ENCODE results near the gene CYBC1. TPM values are rescaled to one million over a fixed set of nuclear protein-coding genes. Genes with fewer than 3 reads are reported as not detected.
"Not testable (repeated sequence)": the region's sequence is repeated elsewhere in the genome, so short reads cannot be mapped to it uniquely, and the experiment has no call there.

The CYBC1 gene
- total RNA-seq, 3 donors from 2014 or later (not counting 1 experiment from before 2014, with no cell fraction given) = 168 to 219 (median 192) TPM

DNA sequence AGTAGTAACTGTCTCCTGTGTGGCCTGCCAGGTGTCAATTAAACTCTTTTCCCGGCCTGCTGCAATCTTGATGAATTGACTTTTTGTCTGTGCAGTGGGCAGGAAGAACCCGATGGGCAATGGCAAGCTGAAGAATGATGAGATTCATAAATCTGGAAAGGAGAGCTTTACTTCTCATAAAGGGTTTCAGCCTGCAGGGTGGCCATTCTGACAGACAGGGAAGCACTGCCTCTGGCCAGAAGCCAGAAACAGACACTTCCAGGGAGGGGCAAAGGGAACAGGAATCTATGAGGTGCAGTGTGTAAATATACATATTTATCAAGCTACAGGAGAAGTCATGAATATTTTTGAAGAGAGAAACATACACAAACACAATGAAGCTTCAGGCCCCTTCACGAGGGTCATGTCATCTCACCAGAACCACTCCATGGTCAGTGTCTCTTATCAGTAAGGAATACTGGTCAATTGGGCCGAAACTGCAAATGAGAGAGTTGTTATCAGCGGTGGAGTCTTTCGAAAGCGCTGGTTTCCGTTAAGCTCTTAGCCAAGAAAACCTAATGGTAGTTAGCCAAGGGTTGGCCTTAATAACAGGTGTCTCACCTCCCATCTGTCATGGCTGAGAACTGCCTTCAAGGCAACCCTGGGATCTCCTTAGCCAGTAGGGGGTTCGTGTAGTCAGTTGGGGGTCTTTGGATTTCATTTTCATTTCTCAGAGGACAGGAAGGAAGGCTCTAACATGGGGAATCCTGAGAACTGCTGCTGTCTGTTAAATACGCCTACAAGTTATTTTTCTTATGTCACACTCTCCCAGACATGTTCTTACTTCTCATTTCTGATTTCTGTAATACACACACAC lies 6.7 kb upstream of the CYBC1 start:
- intact Hi-C loops (cut with micrococcal nuclease) = no loop called here
- no peaks in the 10 kb centered on the region for H3K9me3 Mint-ChIP-seq
- H3K27me3 Mint-ChIP-seq (ENCODE audit: low read depth in 2 of 2) = no peaks in the 10 kb centered on the region
- ATAC-seq = no peak
- peak overlapping the region; percentile 96 for H3K4me3 Mint-ChIP-seq
- TF ChIP-seq, protein P1, sequence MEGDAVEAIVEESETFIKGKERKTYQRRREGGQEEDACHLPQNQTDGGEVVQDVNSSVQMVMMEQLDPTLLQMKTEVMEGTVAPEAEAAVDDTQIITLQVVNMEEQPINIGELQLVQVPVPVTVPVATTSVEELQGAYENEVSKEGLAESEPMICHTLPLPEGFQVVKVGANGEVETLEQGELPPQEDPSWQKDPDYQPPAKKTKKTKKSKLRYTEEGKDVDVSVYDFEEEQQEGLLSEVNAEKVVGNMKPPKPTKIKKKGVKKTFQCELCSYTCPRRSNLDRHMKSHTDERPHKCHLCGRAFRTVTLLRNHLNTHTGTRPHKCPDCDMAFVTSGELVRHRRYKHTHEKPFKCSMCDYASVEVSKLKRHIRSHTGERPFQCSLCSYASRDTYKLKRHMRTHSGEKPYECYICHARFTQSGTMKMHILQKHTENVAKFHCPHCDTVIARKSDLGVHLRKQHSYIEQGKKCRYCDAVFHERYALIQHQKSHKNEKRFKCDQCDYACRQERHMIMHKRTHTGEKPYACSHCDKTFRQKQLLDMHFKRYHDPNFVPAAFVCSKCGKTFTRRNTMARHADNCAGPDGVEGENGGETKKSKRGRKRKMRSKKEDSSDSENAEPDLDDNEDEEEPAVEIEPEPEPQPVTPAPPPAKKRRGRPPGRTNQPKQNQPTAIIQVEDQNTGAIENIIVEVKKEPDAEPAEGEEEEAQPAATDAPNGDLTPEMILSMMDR (IDR thresholded peaks at IDR 0.05) = no peak
- H3K9me3 ChIP-seq (ENCODE audit: control insufficient read depth, insufficient read depth, low read length) = no peaks in the 10 kb centered on the region
- 78% methylated on average over 9 of the region's 10 CpGs for WGBS (ENCODE audit: insufficient coverage)
- peak in 1 of 2 donors; percentile 39 for DNase-seq
- no peaks in the 10 kb centered on the region for H3K27me3 ChIP-seq (ENCODE audit: control insufficient read depth, insufficient read depth, low read length)
- H3K27ac Mint-ChIP-seq = peak overlapping the region; percentile 97 to 99
- peaks cover 29 to 30% of the 10 kb centered on the region in 2 donors for H3K4me1 Mint-ChIP-seq
- H3K27ac ChIP-seq (ENCODE audit: low read length) = peak overlapping the region; percentile 97
- H3K4me1 ChIP-seq (ENCODE audit: control insufficient read depth, insufficient read depth, low read length) = peaks cover 18% of the 10 kb centered on the region
- H3K4me3 ChIP-seq (ENCODE audit: low read length) = peak overlapping the region; percentile 61
- no peaks in the 10 kb centered on the region for H3K36me3 Mint-ChIP-seq
- H3K36me3 ChIP-seq (ENCODE audit: control insufficient read depth, insufficient read depth, low read length) = peaks cover 17% of the 10 kb centered on the region

DNA sequence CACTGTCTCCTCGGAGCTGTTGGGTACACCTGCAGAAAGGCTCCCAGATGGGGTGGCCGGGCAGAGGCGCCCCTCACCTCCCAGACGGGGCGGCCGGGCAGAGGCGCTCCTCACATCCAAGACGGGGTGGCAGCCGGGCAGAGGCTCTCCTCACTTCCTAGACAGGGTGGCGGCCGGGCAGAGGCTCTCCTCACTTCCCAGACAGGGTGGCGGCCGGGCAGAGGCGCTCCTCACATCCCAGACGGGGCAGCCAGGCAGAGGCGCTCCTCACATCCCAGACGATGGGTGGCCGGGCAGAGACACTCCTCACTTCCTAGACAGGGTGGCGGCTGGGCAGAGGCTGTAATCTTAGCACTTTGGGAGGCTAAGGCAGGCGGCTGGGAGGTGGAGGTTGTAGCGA lies 3.2 kb upstream of the CYBC1 start:
- H3K27me3 Mint-ChIP-seq (ENCODE audit: low read depth in 2 of 2); H3K9me3 Mint-ChIP-seq; H3K36me3 Mint-ChIP-seq; H3K27me3 ChIP-seq (ENCODE audit: control insufficient read depth, insufficient read depth, low read length); ATAC-seq; H3K4me3 ChIP-seq (ENCODE audit: low read length); intact Hi-C loops (cut with micrococcal nuclease); H3K4me3 Mint-ChIP-seq; H3K9me3 ChIP-seq (ENCODE audit: control insufficient read depth, insufficient read depth, low read length); H3K27ac ChIP-seq (ENCODE audit: low read length); H3K36me3 ChIP-seq (ENCODE audit: control insufficient read depth, insufficient read depth, low read length); H3K27ac Mint-ChIP-seq; DNase-seq: not testable (repeated sequence)
- peaks cover 27% of the 10 kb centered on the region for H3K4me1 ChIP-seq (ENCODE audit: control insufficient read depth, insufficient read depth, low read length)
- peaks cover 32 to 37% of the 10 kb centered on the region in 2 donors for H3K4me1 Mint-ChIP-seq
- WGBS (ENCODE audit: insufficient coverage) = 95% methylated on average over 21 of the region's 21 CpGs

DNA sequence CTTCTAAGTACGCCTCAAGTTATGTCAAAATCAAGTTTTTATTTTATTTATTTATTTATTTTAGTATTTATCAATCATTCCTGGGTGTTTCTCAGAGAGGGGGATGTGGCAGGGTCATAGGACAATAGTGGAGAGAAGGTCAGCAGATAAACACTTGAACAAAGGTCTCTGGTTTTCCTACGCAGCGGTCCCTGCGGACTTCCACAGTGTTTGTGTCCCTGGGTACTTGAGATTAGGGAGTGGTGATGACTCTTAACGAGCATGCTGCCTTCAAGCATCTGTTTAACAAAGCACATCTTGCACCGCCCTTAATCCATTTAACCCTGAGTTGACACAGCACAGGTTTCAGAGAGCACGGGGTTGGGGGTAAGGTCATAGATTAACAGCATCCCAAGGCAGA lies 2.6 kb upstream of the CYBC1 start:
- peaks cover 32 to 37% of the 10 kb centered on the region in 2 donors for H3K4me1 Mint-ChIP-seq
- 100% methylated on average over 5 of the region's 7 CpGs for WGBS (ENCODE audit: insufficient coverage)
- H3K4me3 Mint-ChIP-seq; intact Hi-C loops (cut with micrococcal nuclease); ATAC-seq; H3K9me3 ChIP-seq (ENCODE audit: control insufficient read depth, insufficient read depth, low read length); H3K36me3 Mint-ChIP-seq; DNase-seq; H3K27ac ChIP-seq (ENCODE audit: low read length); H3K4me3 ChIP-seq (ENCODE audit: low read length); H3K36me3 ChIP-seq (ENCODE audit: control insufficient read depth, insufficient read depth, low read length); H3K27ac Mint-ChIP-seq; H3K27me3 Mint-ChIP-seq (ENCODE audit: low read depth in 2 of 2); H3K9me3 Mint-ChIP-seq; H3K27me3 ChIP-seq (ENCODE audit: control insufficient read depth, insufficient read depth, low read length): not testable (repeated sequence)
- H3K4me1 ChIP-seq (ENCODE audit: control insufficient read depth, insufficient read depth, low read length) = peaks cover 29% of the 10 kb centered on the region

DNA sequence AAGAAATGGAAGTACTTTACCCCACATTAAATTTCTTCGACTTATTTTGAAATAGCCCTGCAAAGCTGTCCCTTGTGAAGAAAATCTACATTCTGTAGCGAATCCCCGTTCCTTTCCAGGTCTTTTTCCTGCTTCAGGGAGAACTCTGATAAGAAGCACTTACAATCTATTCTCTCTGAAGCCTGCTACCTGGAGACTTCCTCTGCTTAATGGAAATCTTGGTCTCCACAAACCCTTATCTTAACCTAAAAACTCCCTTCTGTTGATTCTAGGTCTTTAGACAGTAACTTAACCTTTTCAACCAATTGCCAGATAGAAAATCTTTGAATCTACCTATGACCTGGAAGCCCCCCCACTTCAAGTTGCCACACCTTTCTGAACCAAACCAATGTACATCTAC lies 1.6 kb upstream of the CYBC1 start:
- 99% methylated on average over 3 of the region's 3 CpGs for WGBS (ENCODE audit: insufficient coverage)
- H3K27ac Mint-ChIP-seq = peak overlapping the region in 1 of 2 donors; percentile 71
- peaks cover 6% of the 10 kb centered on the region for H3K36me3 ChIP-seq (ENCODE audit: control insufficient read depth, insufficient read depth, low read length)

More for the DNA sequence above, 1.6 kb upstream of the CYBC1 start:
- H3K27ac ChIP-seq (ENCODE audit: low read length) = no peak overlapping the region
- H3K27me3 ChIP-seq (ENCODE audit: control insufficient read depth, insufficient read depth, low read length) = no peaks in the 10 kb centered on the region
- H3K4me3 Mint-ChIP-seq = peak overlapping the region; percentile 43
- no peak for ATAC-seq
- TF ChIP-seq, protein P1 (IDR thresholded peaks at IDR 0.05) = no peak
- H3K27me3 Mint-ChIP-seq (ENCODE audit: low read depth in 2 of 2) = no peaks in the 10 kb centered on the region
- no peak for DNase-seq
- no peaks in the 10 kb centered on the region for H3K9me3 Mint-ChIP-seq
- intact Hi-C loops (cut with micrococcal nuclease) = no loop called here
- peaks cover 34% of the 10 kb centered on the region for H3K4me1 ChIP-seq (ENCODE audit: control insufficient read depth, insufficient read depth, low read length)
- H3K36me3 Mint-ChIP-seq = no peaks in the 10 kb centered on the region
- peaks cover 28 to 34% of the 10 kb centered on the region in 2 donors for H3K4me1 Mint-ChIP-seq
- no peak overlapping the region for H3K4me3 ChIP-seq (ENCODE audit: low read length)
- no peaks in the 10 kb centered on the region for H3K9me3 ChIP-seq (ENCODE audit: control insufficient read depth, insufficient read depth, low read length)
